HG03045 (cell line): ENCODE measurements around the gene NXF1.

Experiments
- ATAC-seq: cut with Tn5 transposase; IDR thresholded peaks from one replicate; pipeline ENCODE4 v1.9.1; 2021; ENCODE audit warnings: mild to moderate bottlenecking, moderate library complexity; ENCODE audit not compliant: unreplicated experiment

The NXF1 gene

GRCh38 chr11:62747475-62748160, 57.6 kb downstream of the NXF1 start:
- ATAC-seq, result no peak
